ENCODE data around the gene CASR.

CASR gene

GRCh38 chr3:122258757-122259371 is 75.4 kb downstream of the CASR start:
- DNase-seq, result peak; percentile 71 to 74

- no peak for DNase-seq
Measured at GRCh38 chr3:122260206-122260605, 76.7 kb downstream of the CASR start.

- no peak for DNase-seq
Measured at GRCh38 chr3:122263058-122263457, 79.6 kb downstream of the CASR start.

- no peak for DNase-seq
Measured at GRCh38 chr3:122263974-122264588, 80.6 kb downstream of the CASR start.

GRCh38 chr3:122265957-122266356 is 82.5 kb downstream of the CASR start:
- DNase-seq, result no peak

GRCh38 chr3:122268257-122269024 is 85.0 kb downstream of the CASR start:
- no peak for DNase-seq

GRCh38 chr3:122269045-122269444 is 85.6 kb downstream of the CASR start:
- no peak for DNase-seq

GRCh38 chr3:122271246-122271898 is 87.9 kb downstream of the CASR start:
- DNase-seq, result no peak

- DNase-seq, result no peak
Measured at GRCh38 chr3:122272879-122273278, 89.4 kb downstream of the CASR start.

- no peak for DNase-seq
Measured at GRCh38 chr3:122273498-122273897, 90.0 kb downstream of the CASR start.

- DNase-seq, result no peak
Measured at GRCh38 chr3:122281891-122282290, 98.4 kb downstream of the CASR start.

GRCh38 chr3:122283796-122284445 is 100.5 kb downstream of the CASR start:
- DNase-seq, result no peak

- DNase-seq, result no peak
Measured at GRCh38 chr3:122284486-122284885, 101.0 kb downstream of the CASR start.

GRCh38 chr3:122294359-122294758 is 110.9 kb downstream of the CASR start:
- no peak for DNase-seq

- DNase-seq, result no peak
Measured at GRCh38 chr3:122295266-122296062, 112.0 kb downstream of the CASR start.

GRCh38 chr3:122298239-122298638 is 114.8 kb downstream of the CASR start:
- no peak for DNase-seq

- DNase-seq, result no peak
Measured at GRCh38 chr3:122299215-122299614, 115.7 kb downstream of the CASR start.

- DNase-seq, result peak; percentile 29 to 50
Measured at GRCh38 chr3:122299872-122300460, 116.5 kb downstream of the CASR start.

GRCh38 chr3:122301063-122301462 is 117.6 kb downstream of the CASR start:
- DNase-seq, result no peak

GRCh38 chr3:122305818-122306621 is 122.6 kb downstream of the CASR start:
- DNase-seq, result peak in 1 of 2 experiments; percentile 18

- DNase-seq, result no peak
Measured at GRCh38 chr3:122306622-122306953, 123.1 kb downstream of the CASR start.
